Prostate gland (tissue), 2 donors: ENCODE results near the gene ITPR1.

Source experiments
- POLR2AphosphoS5 ChIP-seq: sonication (generic); formaldehyde crosslinking; IDR thresholded peaks from one replicate; pipeline ENCODE4 v1.6.1; 2017; ENCODE audit warnings: antibody characterized with exemption
- TF ChIP-seq, protein P1 (sequence below), 4 experiments: fragments of 200-600 bp in 2 of 4; fragments of 450-650 bp in 2 of 4; sonication (generic) in 2 of 4; IDR thresholded peaks; 1 replicate in 3 of 4; 2 replicates in 1 of 4; pipeline ENCODE4 v1.5.1; 2016 to 2019; ENCODE audit warnings: antibody characterized with exemption in 4 of 4, mild to moderate bottlenecking in 2 of 4, moderate library complexity in 2 of 4

DNA sequence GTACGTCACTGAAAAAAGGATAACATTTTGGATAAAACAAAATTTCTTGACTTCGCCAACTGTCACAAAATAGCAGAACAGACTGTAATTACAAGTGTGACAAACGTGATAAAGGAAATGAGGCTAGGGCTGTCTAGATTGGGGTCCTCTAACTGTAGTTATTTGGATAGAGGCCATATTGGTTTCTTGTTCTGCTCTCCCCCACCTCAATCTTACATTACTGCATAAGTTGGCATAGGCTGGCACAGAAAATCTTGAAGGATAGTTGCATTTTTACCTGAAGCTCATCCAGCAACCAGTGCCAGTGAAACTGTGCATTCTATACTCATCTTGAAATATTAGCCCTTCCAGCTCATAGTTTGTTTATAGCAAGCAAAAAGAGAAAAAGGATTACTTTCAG lies 84.6 kb downstream of the ITPR1 start:
- TF ChIP-seq, protein P1, sequence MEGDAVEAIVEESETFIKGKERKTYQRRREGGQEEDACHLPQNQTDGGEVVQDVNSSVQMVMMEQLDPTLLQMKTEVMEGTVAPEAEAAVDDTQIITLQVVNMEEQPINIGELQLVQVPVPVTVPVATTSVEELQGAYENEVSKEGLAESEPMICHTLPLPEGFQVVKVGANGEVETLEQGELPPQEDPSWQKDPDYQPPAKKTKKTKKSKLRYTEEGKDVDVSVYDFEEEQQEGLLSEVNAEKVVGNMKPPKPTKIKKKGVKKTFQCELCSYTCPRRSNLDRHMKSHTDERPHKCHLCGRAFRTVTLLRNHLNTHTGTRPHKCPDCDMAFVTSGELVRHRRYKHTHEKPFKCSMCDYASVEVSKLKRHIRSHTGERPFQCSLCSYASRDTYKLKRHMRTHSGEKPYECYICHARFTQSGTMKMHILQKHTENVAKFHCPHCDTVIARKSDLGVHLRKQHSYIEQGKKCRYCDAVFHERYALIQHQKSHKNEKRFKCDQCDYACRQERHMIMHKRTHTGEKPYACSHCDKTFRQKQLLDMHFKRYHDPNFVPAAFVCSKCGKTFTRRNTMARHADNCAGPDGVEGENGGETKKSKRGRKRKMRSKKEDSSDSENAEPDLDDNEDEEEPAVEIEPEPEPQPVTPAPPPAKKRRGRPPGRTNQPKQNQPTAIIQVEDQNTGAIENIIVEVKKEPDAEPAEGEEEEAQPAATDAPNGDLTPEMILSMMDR (IDR thresholded peaks at IDR 0.05) = no peak
- TF ChIP-seq POLR2AphosphoS5 = no peak
